Heart left ventricle (tissue), 13 donors: ENCODE data around the gene VWA8.

Source experiments
- CTCF ChIP-seq, 12 donors: fragments of 200-600 bp; sonication (generic) in 4 of 12; IDR thresholded peaks; one replicate each; pipeline versions ENCODE4 v1.5.0 to v1.8.0; 2018 to 2022; ENCODE audit warnings: antibody characterized with exemption in 12 of 12, mild to moderate bottlenecking in 5 of 12
- POLR2A ChIP-seq, 2 donors: fragments of 450-650 bp; IDR thresholded peaks; one replicate each; pipeline ENCODE4 v1.6.1; 2017; ENCODE audit warnings: antibody characterized with exemption in 2 of 2, mild to moderate bottlenecking in 2 of 2, moderate library complexity in 2 of 2
- donor health status: ischemic (EF 13 %, LVEDD 7.1; RV severe dilation, severe dysfunction).
- donor health status: DM: no; HTN: yes; CAD: no.
- donor health status: DM: no; HTN: no; CAD: no.
- donor health status: ischemic (EF 25% LVEDD 6.9; RV normal size, moderate dysfunction).
- donor health status: ischemic (EF 25% LVEDD 5.7; RV mildly dilated, moderate dysfunction).
- donor health status: ischemic (EF 35%, LVEDD 5.7; RV mildly dilated, moderate dysfunction).
- donor health status: nonischemic (EF 11% LVEDD 7.7; RV severe dilation, severe dysfunction).
- donor health status: DM: yes; HTN: yes; CAD: no.
- donor health status: PGD.
- donor health status: ischemic (EF 29% LVEDD 5.4; RV normal size, mild dysfunction).
- donor health status: nonischemic (EF 23%, LVEDD 6.1; RV moderate dilation, normal function).

- TF ChIP-seq POLR2A (IDR thresholded peaks at IDR 0.05): no peak
- no peak for TF ChIP-seq CTCF (IDR thresholded peaks at IDR 0.05)
Measured at GRCh38 chr13:41825691-41826090, 135.2 kb downstream of the VWA8 start.
